HCT116 (cell line): Measurements from ENCODE around the gene EHMT1.

Experiments used
- ATF3 ChIP-seq: IDR thresholded peaks from 2 replicates; pipeline ENCODE4 v1.6.1; 2012
- EGR1 ChIP-seq: IDR thresholded peaks from 2 replicates; pipeline ENCODE4 v1.6.1; 2012; ENCODE audit warnings: low read depth
- ELF1 ChIP-seq: IDR thresholded peaks from 2 replicates; pipeline ENCODE4 v1.6.1; 2012; ENCODE audit warnings: low read depth, borderline replicate concordance
- EZH2 ChIP-seq: fragments of 200-600 bp; sonication (generic); IDR thresholded peaks from 2 replicates; pipeline ENCODE4 v1.6.1; 2017; ENCODE audit warnings: antibody characterized with exemption, mixed run types
- POLR2A ChIP-seq: IDR thresholded peaks from 2 replicates; pipeline ENCODE4 v1.7.0; 2011; ENCODE audit warnings: borderline replicate concordance; ENCODE audit not compliant: insufficient read depth, insufficient read length; ENCODE audit errors: extremely low read depth
- POLR2AphosphoS5 ChIP-seq: IDR thresholded peaks from 2 replicates; pipeline ENCODE4 v1.6.1; 2011; ENCODE audit warnings: mild to moderate bottlenecking, low read depth, low read length, moderate library complexity
- RAD21 ChIP-seq: IDR thresholded peaks from 2 replicates; pipeline ENCODE4 v1.6.1; 2012; ENCODE audit warnings: low read depth, mild to moderate bottlenecking
- SIN3A ChIP-seq: IDR thresholded peaks from 2 replicates; pipeline ENCODE4 v1.6.1; 2012; ENCODE audit warnings: low read depth
- YY1 ChIP-seq: IDR thresholded peaks from 2 replicates; pipeline ENCODE4 v1.6.1; 2011; ENCODE audit warnings: low read length, low read depth, moderate library complexity, mild to moderate bottlenecking; ENCODE audit not compliant: insufficient replicate concordance; ENCODE audit errors: extremely low read depth
- ZNF274 ChIP-seq: fragments of 200-500 bp; sonication (Bioruptor generic); IDR thresholded peaks from 2 replicates; pipeline ENCODE4 v1.6.1; 2014; ENCODE audit warnings: mild to moderate bottlenecking, low read depth, low read length, inconsistent platforms
- TF ChIP-seq, protein P1 (sequence below), 3 experiments: fragments of 200-600 bp in 1 of 3; sonication (generic) in 1 of 3; IDR thresholded peaks in 2 of 3; conservative IDR thresholded peaks in 1 of 3; 2 replicates each; pipeline ENCODE4 v1.5.1; 2012 to 2017; ENCODE audit warnings: low read depth in 2 of 3, low read length in 2 of 3, antibody characterized with exemption in 1 of 3, borderline replicate concordance in 1 of 3, control low read depth in 1 of 3, mild to moderate bottlenecking in 1 of 3, mixed read lengths in 1 of 3, mixed run types in 1 of 3, moderate library complexity in 1 of 3; ENCODE audit not compliant: insufficient read depth in 1 of 3
- TF ChIP-seq, protein P2 (sequence below): IDR thresholded peaks from 2 replicates; pipeline ENCODE4 v1.6.1; 2011; ENCODE audit warnings: mild to moderate bottlenecking, low read length, moderate library complexity; ENCODE audit not compliant: insufficient replicate concordance; ENCODE audit errors: extremely low read depth

DNA sequence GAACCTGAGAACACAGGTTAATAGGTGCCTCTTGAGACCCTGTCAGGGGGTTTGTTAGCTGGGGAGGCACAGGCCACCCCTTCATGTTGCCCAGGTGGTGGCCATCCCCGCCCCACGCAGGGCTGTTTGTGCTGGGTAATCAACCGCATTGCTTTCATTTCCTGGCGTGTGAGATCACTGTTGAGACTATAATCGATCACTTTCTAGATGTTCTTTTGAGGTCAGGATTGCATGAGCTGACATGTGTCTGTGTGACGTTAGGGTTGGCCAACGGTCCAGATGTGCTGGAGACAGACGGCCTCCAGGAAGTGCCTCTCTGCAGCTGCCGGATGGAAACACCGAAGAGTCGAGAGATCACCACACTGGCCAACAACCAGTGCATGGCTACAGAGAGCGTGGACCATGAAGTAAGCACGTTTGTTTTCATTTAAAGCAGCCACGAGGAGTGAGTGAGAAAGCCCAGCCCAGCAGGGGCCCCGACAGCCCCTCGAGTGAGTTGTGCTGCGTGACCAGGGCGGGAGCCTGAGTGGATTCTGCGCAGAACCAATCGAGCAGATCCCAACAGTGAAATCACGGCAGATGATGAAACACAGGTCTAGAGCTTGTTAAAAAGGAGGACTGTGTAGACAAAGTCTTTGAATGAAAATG lies 143.7 kb downstream of the EHMT1 start:
- TF ChIP-seq, protein P1, sequence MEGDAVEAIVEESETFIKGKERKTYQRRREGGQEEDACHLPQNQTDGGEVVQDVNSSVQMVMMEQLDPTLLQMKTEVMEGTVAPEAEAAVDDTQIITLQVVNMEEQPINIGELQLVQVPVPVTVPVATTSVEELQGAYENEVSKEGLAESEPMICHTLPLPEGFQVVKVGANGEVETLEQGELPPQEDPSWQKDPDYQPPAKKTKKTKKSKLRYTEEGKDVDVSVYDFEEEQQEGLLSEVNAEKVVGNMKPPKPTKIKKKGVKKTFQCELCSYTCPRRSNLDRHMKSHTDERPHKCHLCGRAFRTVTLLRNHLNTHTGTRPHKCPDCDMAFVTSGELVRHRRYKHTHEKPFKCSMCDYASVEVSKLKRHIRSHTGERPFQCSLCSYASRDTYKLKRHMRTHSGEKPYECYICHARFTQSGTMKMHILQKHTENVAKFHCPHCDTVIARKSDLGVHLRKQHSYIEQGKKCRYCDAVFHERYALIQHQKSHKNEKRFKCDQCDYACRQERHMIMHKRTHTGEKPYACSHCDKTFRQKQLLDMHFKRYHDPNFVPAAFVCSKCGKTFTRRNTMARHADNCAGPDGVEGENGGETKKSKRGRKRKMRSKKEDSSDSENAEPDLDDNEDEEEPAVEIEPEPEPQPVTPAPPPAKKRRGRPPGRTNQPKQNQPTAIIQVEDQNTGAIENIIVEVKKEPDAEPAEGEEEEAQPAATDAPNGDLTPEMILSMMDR (IDR thresholded peaks at IDR 0.05 in 2 of 3, conservative IDR thresholded peaks at IDR 0.05 in 1 of 3; ENCODE audit: borderline replicate concordance in 1 of 3, insufficient read depth in 1 of 3, low read depth in 2 of 3, low read length in 2 of 3), result no peak
- TF ChIP-seq EZH2 (no peak), POLR2A (no peak), RAD21 (no peak), POLR2AphosphoS5 (no peak), EGR1 (no peak), SIN3A (no peak), ELF1 (no peak), ATF3 (no peak), ZNF274 (no peak), YY1 (no peak)
- TF ChIP-seq, protein P2, sequence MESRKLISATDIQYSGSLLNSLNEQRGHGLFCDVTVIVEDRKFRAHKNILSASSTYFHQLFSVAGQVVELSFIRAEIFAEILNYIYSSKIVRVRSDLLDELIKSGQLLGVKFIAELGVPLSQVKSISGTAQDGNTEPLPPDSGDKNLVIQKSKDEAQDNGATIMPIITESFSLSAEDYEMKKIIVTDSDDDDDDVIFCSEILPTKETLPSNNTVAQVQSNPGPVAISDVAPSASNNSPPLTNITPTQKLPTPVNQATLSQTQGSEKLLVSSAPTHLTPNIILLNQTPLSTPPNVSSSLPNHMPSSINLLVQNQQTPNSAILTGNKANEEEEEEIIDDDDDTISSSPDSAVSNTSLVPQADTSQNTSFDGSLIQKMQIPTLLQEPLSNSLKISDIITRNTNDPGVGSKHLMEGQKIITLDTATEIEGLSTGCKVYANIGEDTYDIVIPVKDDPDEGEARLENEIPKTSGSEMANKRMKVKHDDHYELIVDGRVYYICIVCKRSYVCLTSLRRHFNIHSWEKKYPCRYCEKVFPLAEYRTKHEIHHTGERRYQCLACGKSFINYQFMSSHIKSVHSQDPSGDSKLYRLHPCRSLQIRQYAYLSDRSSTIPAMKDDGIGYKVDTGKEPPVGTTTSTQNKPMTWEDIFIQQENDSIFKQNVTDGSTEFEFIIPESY, result no peak
